Ishikawa (cell line): ENCODE results near the gene PABPC4L.

ENCODE experiments used
- CEBPB ChIP-seq: IDR thresholded peaks from 2 replicates; pipeline ENCODE4 v1.6.1; 2012
- CREB1 ChIP-seq: IDR thresholded peaks from 2 replicates; pipeline ENCODE4 v1.6.1; 2012; ENCODE audit warnings: low read depth
- EGR1 ChIP-seq: IDR thresholded peaks from 2 replicates; pipeline ENCODE4 v1.6.1; 2012
- EP300 ChIP-seq: IDR thresholded peaks from 2 replicates; pipeline ENCODE4 v1.6.1; 2012; ENCODE audit warnings: borderline replicate concordance
- FOXM1 ChIP-seq: IDR thresholded peaks from 2 replicates; pipeline ENCODE4 v1.6.1; 2012; ENCODE audit warnings: low read depth, borderline replicate concordance
- MAX ChIP-seq: IDR thresholded peaks from 2 replicates; pipeline ENCODE4 v1.6.1; 2012
- NFIC ChIP-seq: IDR thresholded peaks from 2 replicates; pipeline ENCODE4 v1.6.1; 2012
- RAD21 ChIP-seq: IDR thresholded peaks from 2 replicates; pipeline ENCODE4 v1.6.1; 2012; ENCODE audit warnings: low read depth
- TAF1 ChIP-seq: IDR thresholded peaks from 2 replicates; pipeline ENCODE4 v1.6.1; 2012; ENCODE audit warnings: low read depth, mild to moderate bottlenecking
- TCF12 ChIP-seq: IDR thresholded peaks from 2 replicates; pipeline ENCODE4 v1.6.1; 2012; ENCODE audit warnings: low read depth
- TEAD4 ChIP-seq: IDR thresholded peaks from 2 replicates; pipeline ENCODE4 v1.6.1; 2012
- YY1 ChIP-seq: IDR thresholded peaks from 2 replicates; pipeline ENCODE4 v1.6.1; 2012; ENCODE audit warnings: low read depth
- ZBTB7A ChIP-seq: IDR thresholded peaks from 2 replicates; pipeline ENCODE4 v1.6.1; 2012; ENCODE audit warnings: low read depth
- TF ChIP-seq, protein P1 (sequence below): IDR thresholded peaks from 2 replicates; pipeline ENCODE4 v1.6.1; 2012
- TF ChIP-seq, protein P2 (sequence below): IDR thresholded peaks from 2 replicates; pipeline ENCODE4 v1.6.1; 2012; ENCODE audit warnings: low read depth, mild to moderate bottlenecking

PABPC4L gene

DNA sequence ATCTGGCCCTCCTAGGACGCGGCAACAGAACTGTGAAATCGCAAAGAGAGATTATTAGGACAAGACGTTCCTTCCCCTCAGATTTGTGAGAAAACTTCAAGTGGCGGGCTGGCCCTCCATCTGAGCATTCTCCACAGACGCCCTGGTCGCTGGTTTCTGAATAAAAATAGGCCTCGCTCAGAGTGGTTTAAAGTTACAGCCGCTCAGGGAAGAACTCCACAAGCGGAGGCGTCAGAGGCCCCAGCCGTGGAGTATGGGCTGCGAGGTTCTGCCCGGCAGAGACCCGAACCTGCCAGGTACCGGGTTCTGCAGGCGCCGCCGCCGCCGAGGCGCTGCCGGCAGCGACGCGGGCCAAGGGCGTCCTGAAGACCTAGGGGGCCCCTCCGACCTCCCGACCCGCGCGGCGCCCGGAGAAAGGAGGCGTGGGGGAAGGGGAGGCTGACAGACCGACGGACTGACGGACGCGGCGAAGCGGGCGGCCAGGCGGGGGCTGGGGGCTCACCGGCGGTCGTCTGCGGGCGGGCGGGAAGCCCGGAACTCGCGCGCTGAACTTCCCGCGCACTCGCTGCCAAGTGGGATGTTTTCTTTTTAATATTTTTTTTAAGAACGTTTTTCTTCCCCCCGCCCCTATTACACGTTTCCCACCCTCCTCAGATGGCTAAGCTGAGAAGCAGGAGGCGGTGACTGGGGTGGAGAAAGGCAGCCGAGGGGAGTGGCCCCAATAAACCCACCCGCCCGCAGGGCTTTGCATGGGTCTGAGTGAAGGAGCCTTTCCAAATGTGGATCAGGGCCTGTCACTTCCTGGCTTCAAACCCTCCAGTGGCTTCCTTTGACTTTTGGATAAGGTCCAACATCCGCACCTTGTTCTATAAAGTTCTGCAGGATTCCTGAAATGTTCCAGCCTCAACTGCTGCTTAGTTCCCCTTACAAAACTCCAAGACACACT, at the start of gene PABPC4L:
Gene PABPC4L, minus strand, starts transcription at position 574 of the 946 bp plus-strand sequence. CDS start 770 bp downstream, outside the sequence.
- TF ChIP-seq FOXM1 (peak; percentile 58; the same call in 1 of the 2 replicates), NFIC (peak; percentile 56), CEBPB (no peak), RAD21 (no peak), MAX (0 out of 2 replicates have a peak, but pooled peaks have one; percentile 36), ZBTB7A (peak; percentile 68; the same call in 1 of the 2 replicates), TCF12 (peak; percentile 22; the same call in 1 of the 2 replicates)
- TF ChIP-seq, protein P1, sequence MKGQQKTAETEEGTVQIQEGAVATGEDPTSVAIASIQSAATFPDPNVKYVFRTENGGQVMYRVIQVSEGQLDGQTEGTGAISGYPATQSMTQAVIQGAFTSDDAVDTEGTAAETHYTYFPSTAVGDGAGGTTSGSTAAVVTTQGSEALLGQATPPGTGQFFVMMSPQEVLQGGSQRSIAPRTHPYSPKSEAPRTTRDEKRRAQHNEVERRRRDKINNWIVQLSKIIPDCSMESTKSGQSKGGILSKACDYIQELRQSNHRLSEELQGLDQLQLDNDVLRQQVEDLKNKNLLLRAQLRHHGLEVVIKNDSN = no peak
- TF ChIP-seq, protein P2, sequence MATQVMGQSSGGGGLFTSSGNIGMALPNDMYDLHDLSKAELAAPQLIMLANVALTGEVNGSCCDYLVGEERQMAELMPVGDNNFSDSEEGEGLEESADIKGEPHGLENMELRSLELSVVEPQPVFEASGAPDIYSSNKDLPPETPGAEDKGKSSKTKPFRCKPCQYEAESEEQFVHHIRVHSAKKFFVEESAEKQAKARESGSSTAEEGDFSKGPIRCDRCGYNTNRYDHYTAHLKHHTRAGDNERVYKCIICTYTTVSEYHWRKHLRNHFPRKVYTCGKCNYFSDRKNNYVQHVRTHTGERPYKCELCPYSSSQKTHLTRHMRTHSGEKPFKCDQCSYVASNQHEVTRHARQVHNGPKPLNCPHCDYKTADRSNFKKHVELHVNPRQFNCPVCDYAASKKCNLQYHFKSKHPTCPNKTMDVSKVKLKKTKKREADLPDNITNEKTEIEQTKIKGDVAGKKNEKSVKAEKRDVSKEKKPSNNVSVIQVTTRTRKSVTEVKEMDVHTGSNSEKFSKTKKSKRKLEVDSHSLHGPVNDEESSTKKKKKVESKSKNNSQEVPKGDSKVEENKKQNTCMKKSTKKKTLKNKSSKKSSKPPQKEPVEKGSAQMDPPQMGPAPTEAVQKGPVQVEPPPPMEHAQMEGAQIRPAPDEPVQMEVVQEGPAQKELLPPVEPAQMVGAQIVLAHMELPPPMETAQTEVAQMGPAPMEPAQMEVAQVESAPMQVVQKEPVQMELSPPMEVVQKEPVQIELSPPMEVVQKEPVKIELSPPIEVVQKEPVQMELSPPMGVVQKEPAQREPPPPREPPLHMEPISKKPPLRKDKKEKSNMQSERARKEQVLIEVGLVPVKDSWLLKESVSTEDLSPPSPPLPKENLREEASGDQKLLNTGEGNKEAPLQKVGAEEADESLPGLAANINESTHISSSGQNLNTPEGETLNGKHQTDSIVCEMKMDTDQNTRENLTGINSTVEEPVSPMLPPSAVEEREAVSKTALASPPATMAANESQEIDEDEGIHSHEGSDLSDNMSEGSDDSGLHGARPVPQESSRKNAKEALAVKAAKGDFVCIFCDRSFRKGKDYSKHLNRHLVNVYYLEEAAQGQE = no peak

DNA sequence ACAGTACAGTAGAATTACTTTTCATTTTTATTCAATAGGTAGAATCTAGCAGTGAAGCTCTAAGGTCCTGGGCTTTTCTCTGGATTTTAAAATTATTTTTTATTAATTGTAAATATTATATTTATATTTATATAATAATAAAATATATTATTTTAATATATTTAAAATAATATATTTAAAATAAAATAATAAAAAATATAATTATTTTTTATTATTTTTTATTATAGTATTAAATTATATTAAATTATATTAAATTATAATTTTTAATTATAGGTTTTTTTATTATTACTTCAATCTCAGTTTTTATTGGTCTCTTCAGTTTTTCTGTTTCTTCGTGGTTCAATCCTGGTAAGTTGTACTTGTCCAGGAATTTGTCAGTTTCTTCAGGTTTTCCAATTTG, 49.7 kb upstream of the PABPC4L start:
- TF ChIP-seq, protein P1 = no peak
- TF ChIP-seq CEBPB (no peak), TCF12 (no peak), CREB1 (no peak), MAX (no peak), YY1 (no peak), FOXM1 (no peak), EGR1 (no peak), TEAD4 (no peak), TAF1 (no peak)
- TF ChIP-seq, protein P2 = no peak

GRCh38 chr4:134243742-134244713, 42.4 kb upstream of the PABPC4L start:
- TF ChIP-seq ZBTB7A (no peak), EGR1 (no peak), CREB1 (no peak), TCF12 (no peak), TAF1 (no peak), CEBPB (no peak), NFIC (no peak), EP300 (no peak), FOXM1 (no peak), TEAD4 (no peak), YY1 (no peak), RAD21 (no peak), MAX (no peak)
- TF ChIP-seq, protein P2 = no peak
- TF ChIP-seq, protein P1 = no peak
